Lung (tissue), 12 donors: ENCODE data around the gene MUC4. TPM values are rescaled to one million over a fixed set of nuclear protein-coding genes. Genes with fewer than 3 reads are reported as not detected.
"Not testable (repeated sequence)": the region's sequence is repeated elsewhere in the genome, so short reads cannot be mapped to it uniquely, and the experiment has no call there.

Source experiments
- ATAC-seq: fragments of 200-7000 bp; cut with Tn5 transposase; one replicate; pipeline ENCODE4 v1.9.1; 2020; ENCODE audit warnings: moderate number of reproducible peaks; ENCODE audit not compliant: insufficient read depth, low FRiP score
- DNase-seq, 3 donors: peaks; one replicate each; pipeline ENCODE4 v3.0.0-alpha.2; 2013 to 2017
- H3K27ac ChIP-seq, 2 donors: one replicate each; pipeline ENCODE4 v1.5.1; 2013; ENCODE audit warnings: mild to moderate bottlenecking in 2 of 2, moderate library complexity in 2 of 2, control low read depth in 1 of 2, inconsistent platforms in 1 of 2, low read depth in 1 of 2, low read length in 1 of 2
- H3K27me3 ChIP-seq, 3 donors: one replicate each; pipeline ENCODE4 v1.5.1; 2013; ENCODE audit warnings: low read length in 2 of 3; ENCODE audit not compliant: control insufficient read depth in 3 of 3, insufficient read depth in 3 of 3
- H3K36me3 ChIP-seq, 4 donors: one replicate each; pipeline ENCODE4 v1.5.1; 2013; ENCODE audit warnings: low read length in 4 of 4, mild to moderate bottlenecking in 1 of 4, moderate library complexity in 1 of 4; ENCODE audit not compliant: control insufficient read depth in 4 of 4, insufficient read depth in 4 of 4
- H3K4me1 ChIP-seq, 5 donors: one replicate each; pipeline ENCODE4 v1.5.1; 2013; ENCODE audit warnings: low read length in 5 of 5, mild to moderate bottlenecking in 2 of 5, moderate library complexity in 1 of 5; ENCODE audit not compliant: control insufficient read depth in 5 of 5, insufficient read depth in 5 of 5
- H3K4me3 ChIP-seq: one replicate; pipeline ENCODE4 v1.5.1; 2013; ENCODE audit warnings: mild to moderate bottlenecking, control low read depth, moderate library complexity
- H3K9ac ChIP-seq, 2 donors: one replicate each; pipeline ENCODE4 v1.5.1; 2013; ENCODE audit warnings: low read length in 2 of 2, control low read depth in 1 of 2; ENCODE audit not compliant: insufficient read depth in 1 of 2
- H3K9me3 ChIP-seq, 4 donors: one replicate each; pipeline ENCODE4 v1.5.1; 2013; ENCODE audit warnings: low read length in 3 of 4, mild to moderate bottlenecking in 1 of 4, moderate library complexity in 1 of 4; ENCODE audit not compliant: control insufficient read depth in 4 of 4, insufficient read depth in 3 of 4
- WGBS, 2 donors: extraction: QIAGEN DNeasy Blood & Tissue Kit; methylation state at CpG; one replicate each; pipeline ENCODE4 v1.1.7; 2013; 5-methylcytosine and 5-hydroxymethylcytosine counted together
- polyA plus RNA-seq, 2 donors: library from polyadenylated mRNA; stranded (reverse); fragments of 200-250 nt; gene quantifications; one replicate each; pipeline ENCODE4 v1.2.1, GENCODE V29; 2013
- total RNA-seq, 2 donors: library from RNA; depleted of rRNA in 1 of 2; stranded (reverse); fragments of >200 nt in 1 of 2; gene quantifications; one replicate each; pipeline ENCODE4 v1.2.1, GENCODE V29; 2014 to 2021
- TF ChIP-seq, protein P1 (sequence below): IDR thresholded peaks from 2 replicates; pipeline ENCODE4 v1.5.1; 2012; ENCODE audit warnings: mild to moderate bottlenecking; ENCODE audit errors: control extremely low read depth, extremely low read depth
- donor health status: control.
- donor health status: control.
- donor health status: Bipolar disorder and iron deficiency.
- donor health status: healthy.
- donor health status: DM: yes; HTN: yes; CAD: no.

The MUC4 gene
- total and polyA plus RNA-seq, 4 donors, result 10.0 to 56.0 (median 21.9) TPM

GRCh38 chr3:195719514-195720254 is 92.0 kb downstream of the MUC4 start:
- not testable (repeated sequence) for H3K27me3 ChIP-seq, H3K36me3 ChIP-seq, ATAC-seq, H3K9ac ChIP-seq, DNase-seq, H3K27ac ChIP-seq, H3K9me3 ChIP-seq, H3K4me1 ChIP-seq, H3K4me3 ChIP-seq
- 83 to 86% methylated on average over 16 of the region's 16 CpGs for WGBS, 2 donors

DNA sequence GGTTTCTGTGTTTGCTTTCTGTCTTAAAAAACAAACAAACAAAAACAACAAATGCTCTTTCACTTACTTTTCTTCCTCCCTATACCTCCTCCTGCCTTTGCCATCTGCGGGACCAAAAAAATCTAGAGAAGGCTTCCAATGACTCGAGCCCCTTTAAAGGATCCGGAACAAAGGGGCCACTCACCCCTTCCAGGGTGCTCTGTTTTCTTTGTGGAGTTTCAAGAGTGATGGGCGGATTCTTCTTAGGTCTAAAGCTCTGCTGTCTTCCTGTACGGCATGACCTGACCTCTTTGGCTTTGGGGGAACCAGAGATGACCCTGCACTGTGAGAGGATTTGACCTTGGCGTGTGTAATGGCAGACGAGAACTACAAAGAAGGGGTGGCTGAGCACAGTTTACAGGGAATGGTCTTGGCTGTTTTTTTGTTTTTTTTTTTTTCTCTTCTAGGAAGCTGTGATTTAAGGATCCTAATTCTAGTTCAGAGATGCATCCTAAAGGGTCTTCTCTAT is 93.2 kb downstream of the MUC4 start:
- TF ChIP-seq, protein P1, sequence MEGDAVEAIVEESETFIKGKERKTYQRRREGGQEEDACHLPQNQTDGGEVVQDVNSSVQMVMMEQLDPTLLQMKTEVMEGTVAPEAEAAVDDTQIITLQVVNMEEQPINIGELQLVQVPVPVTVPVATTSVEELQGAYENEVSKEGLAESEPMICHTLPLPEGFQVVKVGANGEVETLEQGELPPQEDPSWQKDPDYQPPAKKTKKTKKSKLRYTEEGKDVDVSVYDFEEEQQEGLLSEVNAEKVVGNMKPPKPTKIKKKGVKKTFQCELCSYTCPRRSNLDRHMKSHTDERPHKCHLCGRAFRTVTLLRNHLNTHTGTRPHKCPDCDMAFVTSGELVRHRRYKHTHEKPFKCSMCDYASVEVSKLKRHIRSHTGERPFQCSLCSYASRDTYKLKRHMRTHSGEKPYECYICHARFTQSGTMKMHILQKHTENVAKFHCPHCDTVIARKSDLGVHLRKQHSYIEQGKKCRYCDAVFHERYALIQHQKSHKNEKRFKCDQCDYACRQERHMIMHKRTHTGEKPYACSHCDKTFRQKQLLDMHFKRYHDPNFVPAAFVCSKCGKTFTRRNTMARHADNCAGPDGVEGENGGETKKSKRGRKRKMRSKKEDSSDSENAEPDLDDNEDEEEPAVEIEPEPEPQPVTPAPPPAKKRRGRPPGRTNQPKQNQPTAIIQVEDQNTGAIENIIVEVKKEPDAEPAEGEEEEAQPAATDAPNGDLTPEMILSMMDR, result no peak
- Histone ChIP-seq H3K4me1 (no peaks in the 10 kb centered on the region), H3K36me3 (peaks cover 0 to 9% (median 3%) of the 10 kb centered on the region in 4 donors), H3K27ac (no peak overlapping the region), H3K9me3 (no peaks in the 10 kb centered on the region), H3K4me3 (no peak overlapping the region), H3K9ac (no peak overlapping the region), H3K27me3 (no peaks in the 10 kb centered on the region)
- ATAC-seq, result no peak
- 71 to 79% methylated on average over 7 of the region's 7 CpGs for WGBS, 2 donors
- DNase-seq, result no peak

DNA sequence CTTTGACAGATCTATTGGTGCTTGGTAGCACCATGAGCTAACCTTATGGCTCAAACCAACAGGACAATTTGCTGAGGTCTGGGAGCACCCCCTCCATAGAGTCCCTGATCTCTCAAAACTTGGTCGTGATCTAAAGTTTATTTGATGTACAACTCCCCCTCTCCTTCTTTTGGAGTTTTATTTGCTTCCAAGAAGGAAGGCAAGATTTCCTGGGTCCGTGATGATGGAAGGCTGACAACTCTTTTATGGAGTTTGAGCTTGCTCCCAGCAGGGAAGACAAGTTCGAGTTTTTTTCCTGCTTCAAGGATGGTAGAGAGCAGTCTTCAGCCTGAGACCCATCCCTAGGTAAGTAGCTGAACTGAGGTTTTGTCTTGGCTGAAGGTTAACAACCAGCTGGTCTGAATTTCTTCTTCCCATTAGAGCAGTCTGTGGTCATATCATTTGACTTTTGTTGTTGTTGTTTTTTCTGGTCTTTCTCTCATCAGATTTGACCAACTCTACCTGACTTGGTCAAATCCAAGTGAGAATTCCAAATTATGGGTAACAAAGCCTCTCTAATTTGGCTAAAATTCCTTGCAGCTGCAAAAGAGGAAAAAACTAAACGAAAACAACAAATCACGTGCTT is 93.8 kb downstream of the MUC4 start:
- no peaks in the 10 kb centered on the region for H3K4me1 ChIP-seq
- no peaks in the 10 kb centered on the region for H3K27me3 ChIP-seq
- WGBS, 2 donors, result 64 to 65% methylated on average over 5 of the region's 5 CpGs
- no peaks in the 10 kb centered on the region for H3K9me3 ChIP-seq
- H3K9ac ChIP-seq, result no peak overlapping the region
- TF ChIP-seq, protein P1, result no peak
- H3K4me3 ChIP-seq, result no peak overlapping the region
- H3K27ac ChIP-seq, result no peak overlapping the region
- H3K36me3 ChIP-seq, result peaks cover 0 to 9% (median 3%) of the 10 kb centered on the region in 4 donors
- DNase-seq (no peak), ATAC-seq (no peak)

DNA sequence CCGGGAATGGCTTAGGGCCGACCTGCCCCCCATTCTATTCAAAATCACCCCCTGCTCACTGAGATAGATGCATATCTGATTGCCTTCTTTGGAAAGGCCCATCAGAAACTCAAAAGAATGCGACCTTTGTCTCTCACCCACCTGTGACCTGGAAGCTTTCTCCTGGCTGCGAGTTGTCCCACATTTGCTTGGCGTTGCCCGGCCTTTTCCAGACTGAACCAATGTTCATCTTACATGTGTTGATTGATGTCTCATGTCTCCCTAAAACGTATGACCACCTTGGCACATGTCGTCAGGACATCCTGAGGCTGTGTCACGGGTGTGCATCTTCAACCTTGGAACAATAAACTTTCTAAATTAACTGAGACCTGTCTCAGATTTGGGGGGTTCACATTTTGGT is 94.3 kb downstream of the MUC4 start:
- Histone ChIP-seq H3K27me3 (no peaks in the 10 kb centered on the region), H3K9me3 (no peaks in the 10 kb centered on the region), H3K27ac (no peak overlapping the region), H3K4me1 (no peaks in the 10 kb centered on the region), H3K9ac (no peak overlapping the region), H3K4me3 (no peak overlapping the region), H3K36me3 (peaks cover 0 to 9% (median 3%) of the 10 kb centered on the region in 4 donors)
- TF ChIP-seq, protein P1, result no peak
- DNase-seq (no peak), ATAC-seq (no peak)
- WGBS, 2 donors, result 77 to 78% methylated on average over 9 of the region's 9 CpGs
